ENCODE data around the gene SLAMF9. TPM values are rescaled to one million over a fixed set of nuclear protein-coding genes. Genes with fewer than 3 reads are reported as not detected.

Gene SLAMF9
- polyA plus RNA-seq, 4 donors, result not detected

DNA sequence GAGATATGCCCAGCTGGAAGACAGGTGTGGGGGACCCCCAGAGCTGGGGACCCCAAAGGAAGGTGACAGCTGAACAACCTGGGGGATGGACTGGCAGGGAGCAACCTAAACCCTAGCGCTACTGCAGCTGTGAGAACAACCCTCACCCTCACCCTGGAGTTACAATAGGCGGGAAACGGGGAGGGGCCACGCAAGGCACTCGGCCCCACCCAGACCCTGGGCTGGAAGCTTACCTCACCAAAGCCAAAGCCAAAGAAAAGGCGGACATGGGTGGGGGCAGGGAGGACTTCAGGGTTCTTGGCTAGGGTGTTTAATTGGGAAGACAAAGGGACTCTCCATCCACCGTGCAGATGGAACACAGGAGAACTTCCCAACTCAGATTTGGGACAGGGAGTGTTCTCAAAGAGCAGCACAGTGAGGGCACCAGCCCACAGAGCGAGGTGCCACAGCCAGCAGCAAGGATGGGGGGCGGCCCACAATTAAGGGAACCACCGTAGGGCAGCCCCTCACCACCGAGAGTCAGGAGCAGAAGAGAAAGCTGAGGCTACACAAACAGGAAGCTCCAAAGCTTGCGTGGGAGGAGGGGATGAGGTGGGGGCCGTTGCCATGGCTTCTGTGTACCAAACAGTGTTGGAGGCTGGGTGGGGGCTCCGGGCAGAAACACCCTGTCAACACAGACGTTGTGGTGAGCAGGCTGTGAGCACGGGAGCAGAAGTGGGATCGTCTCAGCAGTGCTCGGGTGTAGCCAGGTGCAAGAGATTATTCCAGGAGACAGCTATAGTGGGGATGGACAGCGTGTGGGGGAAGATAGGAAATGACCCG lies 30.6 kb downstream of the SLAMF9 start:
- DNase-seq (ENCODE audit: low read depth in 4 of 4, low spot score in 2 of 4), result peak in 2 of 4 donors; percentile 65 to 76

DNA sequence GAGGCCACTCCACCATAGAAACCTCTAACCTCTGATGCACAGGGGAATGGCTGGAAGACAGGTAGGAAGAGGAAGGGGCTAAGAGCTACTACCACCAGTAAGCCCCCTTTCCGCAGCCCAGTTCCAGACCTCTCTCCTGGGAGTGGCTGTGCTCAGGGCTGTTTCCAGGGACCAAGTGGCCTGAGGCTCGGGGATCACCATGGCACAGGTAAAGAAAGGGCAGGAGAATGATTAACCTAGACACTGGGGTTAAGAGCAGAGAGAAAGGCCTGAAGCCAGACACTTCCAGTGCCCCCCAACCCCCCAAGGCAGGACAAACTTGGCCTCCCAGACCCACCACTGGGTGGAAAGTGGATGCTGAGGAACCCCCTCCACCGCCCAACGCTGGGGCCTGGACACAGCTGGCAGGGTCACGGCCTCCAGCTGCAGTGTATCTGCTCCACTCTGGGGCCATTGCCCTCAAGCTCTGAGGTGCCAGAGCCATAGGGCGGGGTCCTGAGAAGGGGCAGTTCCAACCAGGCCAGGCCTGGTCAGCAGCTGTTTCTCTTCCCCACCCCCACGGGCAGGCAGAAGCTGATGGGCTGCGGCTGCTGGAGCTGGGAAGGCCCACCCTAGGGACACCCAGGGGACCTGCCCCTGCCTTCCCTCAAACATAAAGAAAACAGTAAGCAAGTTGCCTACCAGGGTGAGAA lies 31.4 kb downstream of the SLAMF9 start:
- no peak for DNase-seq (ENCODE audit: low read depth in 4 of 4, low spot score in 2 of 4)

DNA sequence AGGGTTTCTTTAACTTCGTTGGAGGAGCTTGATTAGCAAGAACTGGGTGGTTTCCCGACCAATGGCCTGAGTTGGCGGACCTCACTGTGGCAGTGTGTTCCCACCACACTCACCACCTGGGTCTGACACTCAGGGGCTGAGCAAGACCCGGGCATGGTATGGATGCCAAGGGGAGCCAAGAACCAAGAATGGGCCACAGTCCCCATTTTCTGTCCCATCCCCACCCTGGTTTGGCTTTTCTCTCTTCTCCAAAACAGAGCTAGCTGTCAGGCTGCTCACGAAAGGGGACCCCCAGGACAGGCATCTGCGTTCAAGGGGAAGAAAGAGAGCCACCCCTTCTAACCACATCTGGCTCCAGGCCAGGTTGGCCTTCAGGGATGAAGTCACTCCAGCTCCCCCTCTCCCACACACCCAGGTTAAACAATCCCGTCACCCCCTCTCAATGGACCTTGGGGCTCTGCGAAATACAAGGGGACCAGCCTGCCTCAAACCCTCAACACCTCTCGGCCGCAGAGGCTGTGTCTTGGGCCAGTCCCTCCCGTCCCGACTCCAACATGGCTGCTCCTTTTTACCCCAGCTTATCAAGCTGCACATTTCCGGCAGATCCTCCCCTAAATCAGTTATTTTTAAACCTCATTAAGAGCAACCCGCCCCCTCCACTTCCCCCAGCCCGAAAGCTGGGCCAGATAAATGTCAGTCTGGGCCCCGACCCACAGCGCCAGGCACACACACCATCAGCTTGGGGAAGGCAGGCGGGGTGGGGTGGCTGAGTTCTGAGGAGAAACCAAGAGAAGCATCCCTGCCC lies 32.1 kb downstream of the SLAMF9 start:
- no peak for DNase-seq (ENCODE audit: low read depth in 4 of 4, low spot score in 2 of 4)

DNA sequence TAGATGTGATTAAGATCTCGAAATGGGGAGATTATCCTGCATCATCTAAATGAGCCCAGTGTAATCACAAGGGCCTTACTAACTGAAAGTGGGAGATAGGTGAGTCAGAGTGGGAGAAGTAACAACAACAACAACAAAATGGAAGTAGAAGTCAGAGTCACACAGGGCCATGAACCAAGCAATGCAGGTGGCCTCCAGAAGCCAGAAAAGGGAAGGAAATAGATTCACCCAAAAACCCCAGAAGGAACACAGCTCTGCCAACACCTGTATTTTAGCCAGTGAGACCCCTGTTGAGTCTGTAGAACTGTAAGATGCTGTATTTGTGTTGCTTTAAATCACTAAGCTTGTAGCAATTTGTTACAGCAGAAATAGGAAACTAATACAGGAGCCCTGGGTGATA lies 32.8 kb downstream of the SLAMF9 start:
- no peak for DNase-seq (ENCODE audit: low read depth in 4 of 4, low spot score in 2 of 4)

DNA sequence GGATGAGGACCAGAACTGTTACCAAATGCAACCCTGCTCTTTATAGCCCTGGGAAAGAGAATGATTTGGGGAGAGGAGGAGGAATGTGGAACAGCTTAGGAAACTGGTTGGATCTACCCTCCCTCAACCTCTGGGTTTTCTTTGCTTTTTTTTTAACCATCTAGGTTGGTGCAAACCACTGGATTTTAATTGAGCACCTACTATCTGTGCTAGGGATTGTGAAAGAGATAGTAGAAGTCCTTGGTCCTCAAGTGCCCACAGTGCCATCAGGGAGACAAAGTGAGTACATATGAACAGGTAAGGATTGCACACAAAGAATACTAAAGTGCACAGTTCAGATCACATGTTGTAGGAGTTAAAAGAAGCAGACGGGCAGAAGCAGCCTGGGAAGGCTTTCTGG lies 33.4 kb downstream of the SLAMF9 start:
- DNase-seq (ENCODE audit: low read depth in 4 of 4, low spot score in 2 of 4), result no peak

GRCh38 chr1:159920202-159920601 lies 33.8 kb downstream of the SLAMF9 start:
- no peak for DNase-seq (ENCODE audit: low read depth in 4 of 4, low spot score in 2 of 4)

DNA sequence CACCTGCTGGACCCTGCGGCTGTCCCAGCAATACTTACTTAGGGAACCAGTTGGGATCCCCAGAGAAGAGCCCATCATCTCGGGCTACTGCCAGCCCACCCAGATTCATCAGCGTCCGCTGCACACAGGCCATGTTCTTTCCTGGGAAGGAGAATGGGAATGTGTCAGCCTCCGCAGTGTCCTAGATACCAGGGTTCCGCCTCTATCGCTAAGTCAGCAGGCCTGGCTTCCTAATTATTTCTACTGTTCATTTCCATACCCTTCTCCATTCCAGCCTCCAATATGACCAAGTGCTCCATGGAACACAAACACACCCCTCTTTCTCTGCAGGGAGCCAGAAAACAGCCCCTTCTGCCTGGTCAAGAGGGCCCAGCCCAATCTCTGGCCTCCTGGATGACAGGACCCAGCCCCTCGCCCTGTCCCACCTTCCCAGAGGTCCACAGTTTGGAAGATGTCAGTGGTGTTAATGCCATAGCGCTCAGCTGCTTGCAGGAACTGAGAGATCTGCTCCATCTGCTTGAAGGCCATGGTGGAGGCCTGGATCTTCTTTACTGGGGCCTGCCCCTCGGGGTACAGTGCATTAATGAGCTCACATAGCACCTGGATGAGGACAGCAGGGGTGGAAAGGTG lies 34.7 kb downstream of the SLAMF9 start:
- no peak for DNase-seq (ENCODE audit: low read depth in 4 of 4, low spot score in 2 of 4)

DNA sequence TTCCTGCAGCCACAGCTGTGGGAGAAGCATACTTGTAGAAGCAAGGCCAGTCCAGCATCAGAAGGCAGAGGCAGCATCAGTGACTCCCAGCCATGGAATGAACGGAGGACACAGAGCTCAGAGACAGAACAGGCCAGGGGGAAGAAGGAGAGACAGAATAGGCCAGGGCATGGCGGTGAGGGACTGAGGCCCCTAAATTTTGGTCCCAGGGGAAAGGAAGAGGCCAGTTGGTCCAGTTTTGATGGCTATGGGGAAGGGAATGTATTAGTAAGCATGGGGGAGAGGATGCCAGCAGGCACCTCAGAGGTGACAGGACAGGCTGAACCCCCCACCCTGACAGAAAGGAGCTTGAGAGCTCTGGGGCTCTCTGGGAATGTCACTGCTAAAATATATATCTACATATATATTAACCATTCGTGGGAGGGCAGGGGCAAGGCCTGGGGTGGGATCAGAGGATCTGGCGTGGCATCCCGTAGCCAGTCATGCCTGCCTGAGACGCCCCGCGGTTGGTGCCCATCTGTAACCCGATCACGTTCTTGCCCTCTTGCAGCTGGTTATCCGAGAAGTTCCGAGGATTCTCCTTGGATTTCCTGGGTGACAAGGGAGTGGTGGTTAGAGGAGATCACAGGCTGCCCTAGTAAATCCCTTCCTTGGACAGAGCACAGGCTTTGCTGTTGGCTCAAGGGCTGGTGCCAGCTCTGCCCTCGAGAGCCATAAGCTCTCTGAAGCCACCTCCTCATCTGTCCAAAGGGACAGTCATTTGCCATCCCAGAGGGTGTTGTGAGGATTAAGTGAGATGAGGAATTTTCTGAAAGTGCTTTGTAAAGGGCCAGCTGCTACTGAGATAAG lies 35.5 kb downstream of the SLAMF9 start:
- no peak for DNase-seq (ENCODE audit: low read depth in 4 of 4, low spot score in 2 of 4)

GRCh38 chr1:159917533-159918351 lies 36.3 kb downstream of the SLAMF9 start:
- DNase-seq (ENCODE audit: low read depth in 4 of 4, low spot score in 2 of 4), result no peak

- DNase-seq (ENCODE audit: low read depth in 4 of 4, low spot score in 2 of 4), result no peak
These were observed 37.6 kb downstream of the SLAMF9 start for GRCh38 chr1:159916242-159917051.

DNA sequence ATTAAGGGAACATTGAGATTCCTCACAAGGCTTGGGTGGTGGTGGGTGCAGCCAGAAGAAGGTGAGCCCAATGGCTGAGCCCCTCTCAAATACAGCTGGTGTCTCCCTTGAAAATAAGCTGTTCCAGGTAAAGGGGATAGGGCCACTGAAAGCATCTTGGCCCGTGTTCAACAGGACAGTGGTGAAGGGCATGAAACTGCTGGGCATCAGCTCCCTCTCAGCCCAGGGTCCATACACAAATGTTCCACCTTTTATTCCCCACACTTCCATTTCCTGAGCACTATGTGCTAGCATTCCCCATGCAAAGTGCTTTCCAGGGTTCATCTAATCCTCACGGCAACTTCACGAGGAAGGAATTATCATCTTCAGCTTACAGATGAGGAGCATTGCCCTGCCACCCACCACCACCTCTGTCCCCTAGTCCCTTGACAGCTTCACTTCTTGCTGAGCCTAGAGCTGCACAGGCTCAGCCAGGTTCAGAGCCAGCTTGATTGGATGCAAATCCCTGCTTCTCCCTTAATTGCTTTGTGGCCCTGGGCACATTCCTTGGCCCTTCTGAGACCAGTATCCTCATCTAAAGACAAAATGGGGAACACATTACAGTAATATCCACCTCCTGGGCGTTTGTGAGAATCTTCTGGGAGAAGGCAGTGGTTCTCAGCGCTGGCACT lies 38.3 kb downstream of the SLAMF9 start:
- no peak for DNase-seq (ENCODE audit: low read depth in 4 of 4, low spot score in 2 of 4)

GRCh38 chr1:159914252-159915018 lies 39.6 kb downstream of the SLAMF9 start:
- no peak for DNase-seq (ENCODE audit: low read depth in 4 of 4, low spot score in 2 of 4)

GRCh38 chr1:159913451-159914192 lies 40.4 kb downstream of the SLAMF9 start:
- DNase-seq (ENCODE audit: low read depth in 4 of 4, low spot score in 2 of 4), result no peak

GRCh38 chr1:159911326-159912070 lies 42.5 kb downstream of the SLAMF9 start:
- DNase-seq (ENCODE audit: low read depth in 4 of 4, low spot score in 2 of 4), result no peak
